Testis (tissue), 2 donors: Measurements from ENCODE around the gene FAM171A2.

Experiments
- POLR2A ChIP-seq: fragments of 450-650 bp; IDR thresholded peaks from one replicate; pipeline ENCODE4 v1.6.1; 2017; ENCODE audit warnings: antibody characterized with exemption, mild to moderate bottlenecking, moderate library complexity
- TF ChIP-seq, protein P1 (sequence below), 3 experiments: fragments of 450-650 bp in 2 of 3; fragments of 200-600 bp in 1 of 3; sonication (generic) in 1 of 3; IDR thresholded peaks; one replicate each; pipeline ENCODE4 v1.5.1; 2016 to 2019; ENCODE audit warnings: antibody characterized with exemption in 3 of 3, mild to moderate bottlenecking in 2 of 3, moderate library complexity in 1 of 3

DNA sequence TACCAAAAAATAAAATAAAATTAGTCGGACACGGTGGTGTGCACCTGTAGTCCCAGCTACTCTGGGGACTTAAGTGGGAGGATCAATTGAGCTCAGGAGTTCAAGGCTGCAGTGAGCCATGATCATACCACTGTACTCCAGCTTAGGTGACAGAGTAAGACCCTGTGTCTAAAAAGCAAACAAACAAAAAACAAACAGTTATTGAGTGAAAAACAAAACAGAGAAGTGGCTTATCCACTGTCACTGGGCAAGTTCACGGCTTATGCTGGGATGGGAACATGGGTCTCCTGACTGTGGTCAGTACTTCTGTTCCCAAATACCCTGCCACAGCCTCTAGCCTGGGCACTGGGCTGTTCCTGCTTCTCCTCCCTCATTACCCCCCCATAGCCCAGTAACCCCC lies 28.1 kb downstream of the FAM171A2 start:
- TF ChIP-seq, protein P1, sequence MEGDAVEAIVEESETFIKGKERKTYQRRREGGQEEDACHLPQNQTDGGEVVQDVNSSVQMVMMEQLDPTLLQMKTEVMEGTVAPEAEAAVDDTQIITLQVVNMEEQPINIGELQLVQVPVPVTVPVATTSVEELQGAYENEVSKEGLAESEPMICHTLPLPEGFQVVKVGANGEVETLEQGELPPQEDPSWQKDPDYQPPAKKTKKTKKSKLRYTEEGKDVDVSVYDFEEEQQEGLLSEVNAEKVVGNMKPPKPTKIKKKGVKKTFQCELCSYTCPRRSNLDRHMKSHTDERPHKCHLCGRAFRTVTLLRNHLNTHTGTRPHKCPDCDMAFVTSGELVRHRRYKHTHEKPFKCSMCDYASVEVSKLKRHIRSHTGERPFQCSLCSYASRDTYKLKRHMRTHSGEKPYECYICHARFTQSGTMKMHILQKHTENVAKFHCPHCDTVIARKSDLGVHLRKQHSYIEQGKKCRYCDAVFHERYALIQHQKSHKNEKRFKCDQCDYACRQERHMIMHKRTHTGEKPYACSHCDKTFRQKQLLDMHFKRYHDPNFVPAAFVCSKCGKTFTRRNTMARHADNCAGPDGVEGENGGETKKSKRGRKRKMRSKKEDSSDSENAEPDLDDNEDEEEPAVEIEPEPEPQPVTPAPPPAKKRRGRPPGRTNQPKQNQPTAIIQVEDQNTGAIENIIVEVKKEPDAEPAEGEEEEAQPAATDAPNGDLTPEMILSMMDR (IDR thresholded peaks at IDR 0.05), result no peak
- no peak for TF ChIP-seq POLR2A
